ENCODE results near the gene USP40.

- TF ChIP-seq POLR2A (IDR thresholded peaks at IDR 0.05) (no peak), POLR2AphosphoS5 (IDR thresholded peaks at IDR 0.05) (no peak)
- TF ChIP-seq, protein P1, sequence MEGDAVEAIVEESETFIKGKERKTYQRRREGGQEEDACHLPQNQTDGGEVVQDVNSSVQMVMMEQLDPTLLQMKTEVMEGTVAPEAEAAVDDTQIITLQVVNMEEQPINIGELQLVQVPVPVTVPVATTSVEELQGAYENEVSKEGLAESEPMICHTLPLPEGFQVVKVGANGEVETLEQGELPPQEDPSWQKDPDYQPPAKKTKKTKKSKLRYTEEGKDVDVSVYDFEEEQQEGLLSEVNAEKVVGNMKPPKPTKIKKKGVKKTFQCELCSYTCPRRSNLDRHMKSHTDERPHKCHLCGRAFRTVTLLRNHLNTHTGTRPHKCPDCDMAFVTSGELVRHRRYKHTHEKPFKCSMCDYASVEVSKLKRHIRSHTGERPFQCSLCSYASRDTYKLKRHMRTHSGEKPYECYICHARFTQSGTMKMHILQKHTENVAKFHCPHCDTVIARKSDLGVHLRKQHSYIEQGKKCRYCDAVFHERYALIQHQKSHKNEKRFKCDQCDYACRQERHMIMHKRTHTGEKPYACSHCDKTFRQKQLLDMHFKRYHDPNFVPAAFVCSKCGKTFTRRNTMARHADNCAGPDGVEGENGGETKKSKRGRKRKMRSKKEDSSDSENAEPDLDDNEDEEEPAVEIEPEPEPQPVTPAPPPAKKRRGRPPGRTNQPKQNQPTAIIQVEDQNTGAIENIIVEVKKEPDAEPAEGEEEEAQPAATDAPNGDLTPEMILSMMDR (IDR thresholded peaks at IDR 0.05) = no peak
Measured at GRCh38 chr2:233456934-233457333, 109.6 kb downstream of the USP40 start.
